ENCODE results near the gene ALLC. TPM values are rescaled to one million over a fixed set of nuclear protein-coding genes. Genes with fewer than 3 reads are reported as not detected.

ALLC gene
- total RNA-seq, 1 donor = not detected

- DNase-seq (ENCODE audit: low read depth in 2 of 3, low spot score in 2 of 3) = no peak
Observed at GRCh38 chr2:3708576-3708975, 50.6 kb downstream of the ALLC start.

- DNase-seq (ENCODE audit: low read depth in 2 of 3, low spot score in 2 of 3) = no peak
Observed at GRCh38 chr2:3709225-3709624, 51.2 kb downstream of the ALLC start.

- no peak for DNase-seq (ENCODE audit: low read depth in 2 of 3, low spot score in 2 of 3)
Observed at GRCh38 chr2:3712424-3712823, 54.4 kb downstream of the ALLC start.

GRCh38 chr2:3712831-3713503 lies 55.0 kb downstream of the ALLC start:
- DNase-seq (ENCODE audit: low read depth in 2 of 3, low spot score in 2 of 3) = no peak

- no peak for DNase-seq (ENCODE audit: low read depth in 2 of 3, low spot score in 2 of 3)
Observed at GRCh38 chr2:3718679-3719078, 60.7 kb downstream of the ALLC start.

GRCh38 chr2:3725002-3725401 lies 67.0 kb downstream of the ALLC start:
- no peak for DNase-seq (ENCODE audit: low read depth in 2 of 3, low spot score in 2 of 3)

- DNase-seq (ENCODE audit: low read depth in 2 of 3, low spot score in 2 of 3) = no peak
Observed at GRCh38 chr2:3725458-3726250, 67.7 kb downstream of the ALLC start.

- no peak for DNase-seq (ENCODE audit: low read depth in 2 of 3, low spot score in 2 of 3)
Observed at GRCh38 chr2:3726511-3726910, 68.5 kb downstream of the ALLC start.

GRCh38 chr2:3727397-3728045 lies 69.5 kb downstream of the ALLC start:
- no peak for DNase-seq (ENCODE audit: low read depth in 2 of 3, low spot score in 2 of 3)

- DNase-seq (ENCODE audit: low read depth in 2 of 3, low spot score in 2 of 3) = peak in 2 of 3 donors; percentile 39 to 66
Observed at GRCh38 chr2:3728104-3729054, 70.4 kb downstream of the ALLC start.

- no peak for DNase-seq (ENCODE audit: low read depth in 2 of 3, low spot score in 2 of 3)
Observed at GRCh38 chr2:3729055-3729448, 71.1 kb downstream of the ALLC start.

- no peak for DNase-seq (ENCODE audit: low read depth in 2 of 3, low spot score in 2 of 3)
Observed at GRCh38 chr2:3729786-3730185, 71.8 kb downstream of the ALLC start.

- DNase-seq (ENCODE audit: low read depth in 2 of 3, low spot score in 2 of 3) = no peak
Observed at GRCh38 chr2:3730646-3731045, 72.6 kb downstream of the ALLC start.

GRCh38 chr2:3731829-3732228 lies 73.8 kb downstream of the ALLC start:
- no peak for DNase-seq (ENCODE audit: low read depth in 2 of 3, low spot score in 2 of 3)

- DNase-seq (ENCODE audit: low read depth in 2 of 3, low spot score in 2 of 3) = no peak
Observed at GRCh38 chr2:3736112-3736511, 78.1 kb downstream of the ALLC start.

- no peak for DNase-seq (ENCODE audit: low read depth in 2 of 3, low spot score in 2 of 3)
Observed at GRCh38 chr2:3737128-3737527, 79.1 kb downstream of the ALLC start.

GRCh38 chr2:3738454-3738853 lies 80.5 kb downstream of the ALLC start:
- DNase-seq (ENCODE audit: low read depth in 2 of 3, low spot score in 2 of 3) = peak in 2 of 3 donors; percentile 26 to 45

- no peak for DNase-seq (ENCODE audit: low read depth in 2 of 3, low spot score in 2 of 3)
Observed at GRCh38 chr2:3739313-3739712, 81.3 kb downstream of the ALLC start.

GRCh38 chr2:3741396-3741795 lies 83.4 kb downstream of the ALLC start:
- peak in 2 of 3 donors; percentile 14 to 43 for DNase-seq (ENCODE audit: low read depth in 2 of 3, low spot score in 2 of 3)

- DNase-seq (ENCODE audit: low read depth in 2 of 3, low spot score in 2 of 3) = no peak
Observed at GRCh38 chr2:3741867-3742602, 84.0 kb downstream of the ALLC start.

All from hematopoietic multipotent progenitor cell (in vitro differentiated cells).